ENCODE data around the gene MPO.

MPO gene

GRCh38 chr17:58314706-58315015 lies 33.9 kb upstream of the MPO start:
- no peak overlapping the region for H3K4me3 ChIP-seq (ENCODE audit: low read depth, low read length)
- in situ Hi-C loops (cut with HindIII; ENCODE audit: low sequenced_read_pairs) = no loop called here
- DNase-seq (ENCODE audit: low read depth, low spot score) = no peak
- no peak for TF ChIP-seq CTCF (IDR thresholded peaks at IDR 0.05; ENCODE audit: low read depth, low read length)

GRCh38 chr17:58313815-58314705 lies 33.3 kb upstream of the MPO start:
- no peak overlapping the region for H3K4me3 ChIP-seq (ENCODE audit: low read depth, low read length)
- TF ChIP-seq CTCF (IDR thresholded peaks at IDR 0.05; ENCODE audit: low read depth, low read length) = no peak
- in situ Hi-C loops (cut with HindIII; ENCODE audit: low sequenced_read_pairs) = no loop called here
- no peak for DNase-seq (ENCODE audit: low read depth, low spot score)

- no peak for DNase-seq (ENCODE audit: low read depth, low spot score)
- in situ Hi-C loops (cut with HindIII; ENCODE audit: low sequenced_read_pairs) = no loop called here
- no peak overlapping the region for H3K4me3 ChIP-seq (ENCODE audit: low read depth, low read length)
- no peak for TF ChIP-seq CTCF (IDR thresholded peaks at IDR 0.05; ENCODE audit: low read depth, low read length)
Measured at GRCh38 chr17:58312829-58313228, 32.1 kb upstream of the MPO start.

- no peak for TF ChIP-seq CTCF (IDR thresholded peaks at IDR 0.05; ENCODE audit: low read depth, low read length)
- in situ Hi-C loops (cut with HindIII; ENCODE audit: low sequenced_read_pairs) = no loop called here
- no peak for DNase-seq (ENCODE audit: low read depth, low spot score)
- H3K4me3 ChIP-seq (ENCODE audit: low read depth, low read length) = no peak overlapping the region
Measured at GRCh38 chr17:58312021-58312630, 31.4 kb upstream of the MPO start.

GRCh38 chr17:58311429-58311894 lies 30.7 kb upstream of the MPO start:
- no peak for DNase-seq (ENCODE audit: low read depth, low spot score)
- in situ Hi-C loops (cut with HindIII; ENCODE audit: low sequenced_read_pairs) = no loop called here
- TF ChIP-seq CTCF (IDR thresholded peaks at IDR 0.05; ENCODE audit: low read depth, low read length) = no peak
- no peak overlapping the region for H3K4me3 ChIP-seq (ENCODE audit: low read depth, low read length)

- in situ Hi-C loops (cut with HindIII; ENCODE audit: low sequenced_read_pairs) = no loop called here
- H3K4me3 ChIP-seq (ENCODE audit: low read depth, low read length) = no peak overlapping the region
- DNase-seq (ENCODE audit: low read depth, low spot score) = no peak
- no peak for TF ChIP-seq CTCF (IDR thresholded peaks at IDR 0.05; ENCODE audit: low read depth, low read length)
Measured at GRCh38 chr17:58310511-58311428, 30.0 kb upstream of the MPO start.

Measured in astrocyte of the spinal cord (primary cell).